ENCODE measurements around the gene WNT6. TPM values are rescaled to one million over a fixed set of nuclear protein-coding genes. Genes with fewer than 3 reads are reported as not detected.
A peak's percentile ranks its signal among the peaks of the same experiment; 100 is the strongest.

WNT6 gene
- total RNA-seq, 1 donor from 2014 or later, result 0.44 TPM

DNA sequence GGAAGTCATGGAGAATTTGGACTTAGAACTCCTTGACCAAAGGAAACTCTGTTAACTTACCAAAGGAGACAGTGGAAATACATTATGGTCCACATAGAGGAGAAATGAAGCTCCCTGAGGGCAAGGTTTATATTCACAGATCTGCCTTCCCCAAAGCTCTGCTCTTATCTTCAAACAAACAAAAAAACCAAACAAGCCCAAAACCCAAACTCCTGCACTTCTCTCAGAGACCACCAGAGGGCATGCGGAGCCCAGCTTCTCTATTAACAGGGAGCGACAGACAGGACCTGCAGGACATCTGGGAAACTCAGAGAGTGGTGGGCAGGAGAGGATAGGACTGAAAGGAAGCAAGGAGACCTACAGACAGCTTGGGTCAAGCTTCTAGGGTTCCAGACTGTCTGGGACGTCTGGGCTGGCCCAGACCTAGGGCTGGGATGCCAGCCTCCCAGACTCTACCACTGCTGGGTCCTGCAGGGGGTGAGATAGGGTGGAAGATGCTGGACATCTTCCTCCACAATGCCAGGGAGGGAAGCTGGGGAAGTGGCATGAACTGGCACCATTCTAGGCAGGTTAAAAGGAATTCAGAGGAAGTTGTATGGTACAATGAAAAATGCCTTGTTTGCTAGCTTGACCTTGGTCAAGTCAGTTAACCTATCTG is 17.1 kb downstream of the WNT6 start:
- ATAC-seq (peak; percentile 29 to 50), DNase-seq (no peak)
- H3K36me3 ChIP-seq, result no peaks in the 10 kb centered on the region
- H3K9me3 ChIP-seq, result no peaks in the 10 kb centered on the region
- H3K27me3 ChIP-seq (ENCODE audit: low read depth), result peaks cover 99% of the 10 kb centered on the region
- H3K4me3 ChIP-seq, result no peak overlapping the region
- intact Hi-C loops (cut with DNase I), result no loop called here
- H3K4me1 ChIP-seq, result peaks cover 26% of the 10 kb centered on the region
- no peak overlapping the region for H3K27ac ChIP-seq
- TF ChIP-seq, protein P1, sequence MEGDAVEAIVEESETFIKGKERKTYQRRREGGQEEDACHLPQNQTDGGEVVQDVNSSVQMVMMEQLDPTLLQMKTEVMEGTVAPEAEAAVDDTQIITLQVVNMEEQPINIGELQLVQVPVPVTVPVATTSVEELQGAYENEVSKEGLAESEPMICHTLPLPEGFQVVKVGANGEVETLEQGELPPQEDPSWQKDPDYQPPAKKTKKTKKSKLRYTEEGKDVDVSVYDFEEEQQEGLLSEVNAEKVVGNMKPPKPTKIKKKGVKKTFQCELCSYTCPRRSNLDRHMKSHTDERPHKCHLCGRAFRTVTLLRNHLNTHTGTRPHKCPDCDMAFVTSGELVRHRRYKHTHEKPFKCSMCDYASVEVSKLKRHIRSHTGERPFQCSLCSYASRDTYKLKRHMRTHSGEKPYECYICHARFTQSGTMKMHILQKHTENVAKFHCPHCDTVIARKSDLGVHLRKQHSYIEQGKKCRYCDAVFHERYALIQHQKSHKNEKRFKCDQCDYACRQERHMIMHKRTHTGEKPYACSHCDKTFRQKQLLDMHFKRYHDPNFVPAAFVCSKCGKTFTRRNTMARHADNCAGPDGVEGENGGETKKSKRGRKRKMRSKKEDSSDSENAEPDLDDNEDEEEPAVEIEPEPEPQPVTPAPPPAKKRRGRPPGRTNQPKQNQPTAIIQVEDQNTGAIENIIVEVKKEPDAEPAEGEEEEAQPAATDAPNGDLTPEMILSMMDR (IDR thresholded peaks at IDR 0.05), result peak; percentile 93

- Histone ChIP-seq H3K4me1 (peaks cover 23% of the 10 kb centered on the region), H3K27me3 (ENCODE audit: low read depth) (peaks cover 99% of the 10 kb centered on the region), H3K9me3 (no peaks in the 10 kb centered on the region), H3K4me3 (no peak overlapping the region), H3K27ac (no peak overlapping the region), H3K36me3 (no peaks in the 10 kb centered on the region)
- intact Hi-C loops (cut with DNase I), result no loop called here
- TF ChIP-seq, protein P1 (IDR thresholded peaks at IDR 0.05), result no peak
- ATAC-seq (no peak), DNase-seq (no peak)
These were observed 17.7 kb downstream of the WNT6 start for GRCh38 chr2:218877331-218877730.

GRCh38 chr2:218877891-218878290 is 18.3 kb downstream of the WNT6 start:
- Histone ChIP-seq H3K27ac (no peak overlapping the region), H3K27me3 (ENCODE audit: low read depth) (peaks cover 99% of the 10 kb centered on the region), H3K36me3 (no peaks in the 10 kb centered on the region), H3K9me3 (no peaks in the 10 kb centered on the region), H3K4me1 (peaks cover 22% of the 10 kb centered on the region), H3K4me3 (no peak overlapping the region)
- no peak for DNase-seq
- TF ChIP-seq, protein P1 (IDR thresholded peaks at IDR 0.05), result no peak
- intact Hi-C loops (cut with DNase I), result no loop called here
- ATAC-seq, result no peak

- H3K4me3 ChIP-seq, result no peak overlapping the region
- DNase-seq (no peak), ATAC-seq (no peak)
- no peak overlapping the region for H3K27ac ChIP-seq
- peaks cover 99% of the 10 kb centered on the region for H3K27me3 ChIP-seq (ENCODE audit: low read depth)
- no peaks in the 10 kb centered on the region for H3K36me3 ChIP-seq
- TF ChIP-seq, protein P1 (IDR thresholded peaks at IDR 0.05), result no peak
- intact Hi-C loops (cut with DNase I), result no loop called here
- H3K9me3 ChIP-seq, result no peaks in the 10 kb centered on the region
- H3K4me1 ChIP-seq, result peaks cover 22% of the 10 kb centered on the region
These were observed 18.9 kb downstream of the WNT6 start for GRCh38 chr2:218878486-218878885.

DNA sequence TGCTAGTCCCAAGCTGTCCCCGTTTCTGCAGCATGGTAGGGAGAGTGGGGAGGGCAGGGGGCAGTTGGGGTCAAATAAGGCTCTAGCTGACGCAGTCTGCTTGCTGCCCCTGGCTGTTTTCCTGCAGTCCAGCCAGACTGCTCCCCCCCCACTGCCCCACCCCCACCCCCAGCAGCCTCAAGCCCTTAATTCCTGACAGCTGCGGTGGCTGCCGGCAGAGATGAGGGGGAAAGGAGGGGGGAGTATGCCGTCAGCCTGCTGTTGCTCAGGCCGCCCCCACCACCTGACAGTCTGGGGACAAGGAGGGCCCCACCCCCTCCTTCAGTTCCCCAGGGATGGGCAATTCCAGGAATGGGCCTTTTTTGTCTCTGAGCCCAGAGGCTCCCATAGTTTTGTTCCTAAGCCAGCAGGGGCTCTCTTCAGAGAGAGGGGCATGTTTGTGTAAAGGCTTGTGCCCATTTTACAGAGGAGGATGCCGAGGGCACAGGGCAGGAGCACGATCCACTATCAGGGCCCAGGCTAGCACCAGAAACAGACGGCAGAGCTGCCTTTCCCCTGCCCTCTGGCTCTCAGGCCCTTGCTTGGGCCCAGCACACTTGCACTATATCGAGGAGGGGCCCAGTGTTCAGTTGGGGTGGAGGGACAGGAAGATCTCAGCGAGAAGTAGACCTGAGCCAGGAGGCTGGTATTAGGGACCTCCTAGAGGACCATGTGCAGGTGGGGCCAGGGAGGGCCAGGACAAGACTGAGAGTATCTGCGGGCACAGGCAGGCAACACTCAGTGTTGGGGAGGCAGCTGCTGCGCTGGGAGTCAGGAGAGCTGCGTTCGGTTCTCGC is 19.5 kb downstream of the WNT6 start:
- DNase-seq, result no peak
- Histone ChIP-seq H3K27me3 (ENCODE audit: low read depth) (peaks cover 99% of the 10 kb centered on the region), H3K4me1 (peaks cover 22% of the 10 kb centered on the region), H3K9me3 (no peaks in the 10 kb centered on the region), H3K36me3 (no peaks in the 10 kb centered on the region), H3K27ac (no peak overlapping the region), H3K4me3 (no peak overlapping the region)
- TF ChIP-seq, protein P1 (IDR thresholded peaks at IDR 0.05), result no peak
- intact Hi-C loops (cut with DNase I), result no loop called here
- no peak for ATAC-seq
